MM.1S (cell line): ENCODE results near the gene ALDH1A2.

Experiments
- DNase-seq: peaks from one replicate; pipeline ENCODE4 v3.0.0-alpha.2; 2015
- H2AFZ ChIP-seq: fragments of 300-600 bp; sonication (generic); 2 replicates; pipeline ENCODE4 v1.6.0; 2016; ENCODE audit warnings: antibody characterized with exemption, low read length
- H3F3A ChIP-seq: fragments of 300-600 bp; sonication (generic); 2 replicates; pipeline ENCODE4 v1.6.1; 2016; ENCODE audit warnings: mild to moderate bottlenecking, antibody characterized with exemption, low read length, moderate library complexity, mixed read lengths; ENCODE audit not compliant: insufficient read depth
- H3K27ac ChIP-seq: fragments of 300-600 bp; sonication (generic); 2 replicates; pipeline ENCODE4 v1.5.1; 2016; ENCODE audit warnings: mild to moderate bottlenecking, low read length
- H3K27me3 ChIP-seq: fragments of 300-600 bp; sonication (generic); replicated peaks from 2 replicates; pipeline ENCODE4 v1.6.0; 2016; ENCODE audit warnings: low read length; ENCODE audit not compliant: insufficient read depth
- H3K36me3 ChIP-seq: fragments of 300-600 bp; sonication (generic); replicated peaks from 2 replicates; pipeline ENCODE4 v1.6.1; 2016; ENCODE audit warnings: mild to moderate bottlenecking, low read length, mixed read lengths; ENCODE audit not compliant: insufficient read depth
- H3K4me1 ChIP-seq: fragments of 300-600 bp; sonication (generic); 2 replicates; pipeline ENCODE4 v1.6.1; 2016; ENCODE audit warnings: low read length, mixed read lengths
- H3K4me2 ChIP-seq: fragments of 300-600 bp; sonication (generic); 2 replicates; pipeline ENCODE4 v1.6.0; 2016; ENCODE audit warnings: low read depth, low read length
- H3K4me3 ChIP-seq: fragments of 300-600 bp; sonication (generic); 2 replicates; pipeline ENCODE4 v1.5.1; 2016; ENCODE audit warnings: low read length, mixed read lengths
- H3K79me2 ChIP-seq: fragments of 300-600 bp; sonication (generic); 2 replicates; pipeline ENCODE4 v1.6.1; 2016; ENCODE audit warnings: mixed run types, low read length, mixed read lengths
- H3K9ac ChIP-seq: fragments of 300-600 bp; sonication (generic); 2 replicates; pipeline ENCODE4 v1.6.1; 2016; ENCODE audit warnings: low read length, mixed read lengths
- H3K9me2 ChIP-seq: fragments of 300-600 bp; sonication (generic); replicated peaks from 2 replicates; pipeline ENCODE4 v1.6.1; 2016; ENCODE audit warnings: mild to moderate bottlenecking, low read length, mixed read lengths; ENCODE audit not compliant: insufficient read depth
- H3K9me3 ChIP-seq: fragments of 300-600 bp; sonication (generic); replicated peaks from 2 replicates; pipeline ENCODE4 v1.6.1; 2016; ENCODE audit warnings: mild to moderate bottlenecking, low read length, mixed read lengths; ENCODE audit not compliant: insufficient read depth
- H4K20me1 ChIP-seq: fragments of 300-600 bp; sonication (generic); 2 replicates; pipeline ENCODE4 v1.6.1; 2016; ENCODE audit warnings: mild to moderate bottlenecking, low read length, moderate library complexity, mixed read lengths; ENCODE audit not compliant: insufficient read depth
- CTCF ChIP-seq: fragments of 300-600 bp; sonication (generic); IDR thresholded peaks from 2 replicates; pipeline ENCODE4 v1.5.1; 2016; ENCODE audit warnings: antibody characterized with exemption, low read length, mixed read lengths
- EZH2 ChIP-seq: fragments of 300-600 bp; sonication (generic); optimal IDR thresholded peaks from 2 replicates; pipeline ENCODE3; 2017; ENCODE audit warnings: low read depth, mild to moderate bottlenecking, antibody characterized with exemption, low read length, mixed read lengths
- EZH2phosphoT487 ChIP-seq: fragments of 300-600 bp; sonication (generic); IDR thresholded peaks from 2 replicates; pipeline ENCODE4 v1.6.1; 2018; ENCODE audit warnings: antibody characterized with exemption, low read length

The ALDH1A2 gene

GRCh38 chr15:57923750-57924149 lies 141.8 kb downstream of the ALDH1A2 start:
- TF ChIP-seq CTCF (no peak), EZH2phosphoT487 (no peak)
- H3K27ac ChIP-seq: no peak overlapping the region

DNA sequence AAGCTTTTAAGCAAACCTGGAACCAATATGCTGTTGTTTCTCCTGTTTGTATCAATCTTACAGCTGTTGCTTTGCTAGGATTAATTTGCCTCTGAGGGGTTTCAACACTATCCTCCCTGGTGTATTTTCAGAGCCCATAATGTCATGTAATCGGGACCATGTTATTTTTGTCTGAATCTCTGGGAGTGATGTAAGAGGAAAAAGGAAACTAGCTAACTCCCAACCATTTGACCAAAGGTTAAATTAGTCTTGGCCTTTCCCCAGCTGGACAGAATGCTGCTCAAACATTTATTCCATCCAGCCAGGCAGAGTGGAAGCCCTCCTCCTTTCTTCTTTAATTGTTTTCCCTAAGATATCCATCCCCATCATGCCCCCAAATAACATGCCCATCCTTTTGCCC lies 142.2 kb downstream of the ALDH1A2 start:
- Histone ChIP-seq H3K27me3 (no peaks in the 10 kb centered on the region), H4K20me1 (no peaks in the 10 kb centered on the region), H3K9me2 (no peaks in the 10 kb centered on the region), H2AFZ (no peak overlapping the region), H3K36me3 (no peaks in the 10 kb centered on the region), H3K4me1 (no peaks in the 10 kb centered on the region), H3K27ac (no peak overlapping the region), H3K4me3 (no peak overlapping the region), H3F3A (no peaks in the 10 kb centered on the region), H3K79me2 (no peaks in the 10 kb centered on the region), H3K9ac (no peak overlapping the region), H3K4me2 (no peak overlapping the region), H3K9me3 (no peaks in the 10 kb centered on the region)
- DNase-seq: no peak
- TF ChIP-seq CTCF (no peak), EZH2 (no peak), EZH2phosphoT487 (no peak)

More at GRCh38 chr15:57923750-57924149, 141.8 kb downstream of the ALDH1A2 start:
- Histone ChIP-seq H3K9me2 (no peaks in the 10 kb centered on the region), H4K20me1 (no peaks in the 10 kb centered on the region), H3K4me2 (no peak overlapping the region), H3F3A (no peaks in the 10 kb centered on the region), H3K79me2 (no peaks in the 10 kb centered on the region), H3K4me1 (no peaks in the 10 kb centered on the region), H2AFZ (no peak overlapping the region), H3K36me3 (no peaks in the 10 kb centered on the region), H3K9me3 (no peaks in the 10 kb centered on the region), H3K9ac (no peak overlapping the region), H3K4me3 (no peak overlapping the region), H3K27me3 (no peaks in the 10 kb centered on the region)
- no peak for DNase-seq

GRCh38 chr15:57922776-57923175 lies 142.7 kb downstream of the ALDH1A2 start:
- Histone ChIP-seq H3K9me2 (no peaks in the 10 kb centered on the region), H3K9me3 (no peaks in the 10 kb centered on the region), H2AFZ (no peak overlapping the region), H3F3A (no peaks in the 10 kb centered on the region), H3K36me3 (no peaks in the 10 kb centered on the region), H3K4me1 (no peaks in the 10 kb centered on the region), H3K27ac (no peak overlapping the region), H3K27me3 (no peaks in the 10 kb centered on the region), H3K4me2 (no peak overlapping the region), H4K20me1 (no peaks in the 10 kb centered on the region), H3K4me3 (no peak overlapping the region), H3K79me2 (no peaks in the 10 kb centered on the region), H3K9ac (no peak overlapping the region)
- DNase-seq: no peak
- TF ChIP-seq EZH2phosphoT487 (no peak), EZH2 (no peak), CTCF (no peak)

- Histone ChIP-seq H3K79me2 (no peaks in the 10 kb centered on the region), H4K20me1 (no peaks in the 10 kb centered on the region), H3F3A (no peaks in the 10 kb centered on the region), H3K27ac (no peak overlapping the region), H3K9me3 (no peaks in the 10 kb centered on the region), H3K4me3 (no peak overlapping the region), H3K4me1 (no peaks in the 10 kb centered on the region), H3K36me3 (no peaks in the 10 kb centered on the region), H2AFZ (no peak overlapping the region), H3K9ac (no peak overlapping the region), H3K9me2 (no peaks in the 10 kb centered on the region), H3K27me3 (no peaks in the 10 kb centered on the region), H3K4me2 (no peak overlapping the region)
- TF ChIP-seq CTCF: no peak
- no peak for TF ChIP-seq EZH2
- no peak for TF ChIP-seq EZH2phosphoT487
- no peak for DNase-seq
Measured at GRCh38 chr15:57921371-57921770, 144.1 kb downstream of the ALDH1A2 start.
